HepG2 (cell line): Measurements from ENCODE around the gene NAIF1. TPM values are rescaled to one million over a fixed set of nuclear protein-coding genes. Genes with fewer than 3 reads are reported as not detected.

Experiments used
- CREB1 ChIP-seq, 2 experiments: fragments of 450-650 bp in 1 of 2; IDR thresholded peaks; 2 replicates each; pipeline ENCODE4 v1.6.1; 2016 to 2017; ENCODE audit warnings: control low read depth in 1 of 2, mild to moderate bottlenecking in 1 of 2, missing compliant biosample characterization in 1 of 2, missing genetic modification characterization in 1 of 2
- FOXP4 ChIP-seq: sonication (generic); formaldehyde crosslinking; IDR thresholded peaks from 2 replicates; pipeline ENCODE4 v1.4.0; 2020; ENCODE audit warnings: missing genetic modification reagents
- GATAD1 ChIP-seq: IDR thresholded peaks from 2 replicates; pipeline ENCODE4 v1.6.1; 2016; ENCODE audit warnings: missing genetic modification reagents, missing compliant biosample characterization
- HNRNPL ChIP-seq: fragments of 200-400 bp; formaldehyde crosslinking; IDR thresholded peaks from 2 replicates; pipeline ENCODE4 v1.6.1; 2017; ENCODE audit warnings: mild to moderate bottlenecking, low read depth, low read length
- KDM5B ChIP-seq: sonication (generic); formaldehyde crosslinking; IDR thresholded peaks from 2 replicates; pipeline ENCODE4 v1.4.0; 2020; ENCODE audit warnings: missing genetic modification reagents, mild to moderate bottlenecking, borderline replicate concordance
- MTF1 ChIP-seq: sonication (generic); formaldehyde crosslinking; IDR thresholded peaks from 2 replicates; pipeline ENCODE4 v1.5.0; 2020; ENCODE audit warnings: missing genetic modification reagents
- MYNN ChIP-seq: sonication (generic); formaldehyde crosslinking; IDR thresholded peaks from 2 replicates; pipeline ENCODE4 v1.4.0; 2020; ENCODE audit warnings: mild to moderate bottlenecking, low read depth, missing genetic modification reagents
- NFIC ChIP-seq: IDR thresholded peaks from 2 replicates; pipeline ENCODE4 v1.6.1; 2012; ENCODE audit warnings: mild to moderate bottlenecking, low read length, inconsistent platforms
- NR2C2 ChIP-seq: sonication (generic); formaldehyde crosslinking; IDR thresholded peaks from 2 replicates; pipeline ENCODE4 v1.4.0; 2020; ENCODE audit warnings: missing genetic modification reagents, mild to moderate bottlenecking, moderate library complexity, borderline replicate concordance
- RXRA ChIP-seq: sonication (generic); formaldehyde crosslinking; IDR thresholded peaks from 2 replicates; pipeline ENCODE4 v1.5.1; 2020; ENCODE audit warnings: missing genetic modification reagents
- SIN3B ChIP-seq: fragments of 150-350 bp; IDR thresholded peaks from 2 replicates; pipeline ENCODE4 v1.6.1; 2014; ENCODE audit warnings: low read length
- SRSF1 ChIP-seq: fragments of 200-400 bp; formaldehyde crosslinking; optimal IDR thresholded peaks from 2 replicates; pipeline ENCODE3; 2017; ENCODE audit warnings: mild to moderate bottlenecking, low read depth, low read length, moderate library complexity
- ZNF20 ChIP-seq: sonication (generic); formaldehyde crosslinking; IDR thresholded peaks from 2 replicates; pipeline ENCODE4 v1.4.0; 2020; ENCODE audit warnings: mild to moderate bottlenecking, moderate library complexity, missing genetic modification reagents
- ZNF207 ChIP-seq: fragments of 450-650 bp; IDR thresholded peaks from 2 replicates; pipeline ENCODE4 v1.6.1; 2016; ENCODE audit warnings: antibody characterized with exemption, borderline replicate concordance
- ZNF333 ChIP-seq: sonication (generic); formaldehyde crosslinking; IDR thresholded peaks from 2 replicates; pipeline ENCODE4 v1.4.0; 2020; ENCODE audit warnings: mild to moderate bottlenecking, missing genetic modification reagents, borderline replicate concordance
- ZNF337 ChIP-seq: sonication (generic); formaldehyde crosslinking; IDR thresholded peaks from 2 replicates; pipeline ENCODE4 v1.5.1; 2020; ENCODE audit warnings: missing genetic modification reagents, low read depth, mild to moderate bottlenecking, borderline replicate concordance
- ZNF34 ChIP-seq: sonication (generic); formaldehyde crosslinking; IDR thresholded peaks from 2 replicates; pipeline ENCODE4 v1.4.0; 2020; ENCODE audit warnings: mild to moderate bottlenecking, missing genetic modification reagents, borderline replicate concordance
- ZNF468 ChIP-seq: sonication (generic); formaldehyde crosslinking; IDR thresholded peaks from 2 replicates; pipeline ENCODE4 v1.8.0; 2022; ENCODE audit warnings: mild to moderate bottlenecking, moderate library complexity, missing genetic modification reagents
- ZNF549 ChIP-seq: sonication (generic); formaldehyde crosslinking; IDR thresholded peaks from 2 replicates; pipeline ENCODE4 v1.5.0; 2020; ENCODE audit warnings: missing genetic modification reagents
- ZNF572 ChIP-seq: sonication (generic); formaldehyde crosslinking; IDR thresholded peaks from 2 replicates; pipeline ENCODE4 v1.5.1; 2020; ENCODE audit warnings: mild to moderate bottlenecking, missing genetic modification reagents
- ZNF589 ChIP-seq: sonication (generic); formaldehyde crosslinking; conservative IDR thresholded peaks from 2 replicates; pipeline ENCODE4 v1.8.0; 2022; ENCODE audit warnings: mild to moderate bottlenecking, moderate library complexity, missing genetic modification reagents
- ZNF629 ChIP-seq: sonication (generic); formaldehyde crosslinking; conservative IDR thresholded peaks from 2 replicates; pipeline ENCODE4 v1.5.0; 2020; ENCODE audit warnings: missing genetic modification reagents
- ZNF7 ChIP-seq: IDR thresholded peaks from 2 replicates; pipeline ENCODE4 v1.6.1; 2016; ENCODE audit warnings: missing biosample characterization, missing genetic modification reagents
- ZNF766 ChIP-seq: sonication (generic); formaldehyde crosslinking; IDR thresholded peaks from 2 replicates; pipeline ENCODE4 v1.5.0; 2020; ENCODE audit warnings: missing genetic modification reagents, borderline replicate concordance
- polyA plus RNA-seq, 8 experiments: library from polyadenylated mRNA; depleted of rRNA in 3 of 8; stranded (reverse) in 7 of 8; unstranded in 1 of 8; fragments of >200 nt; fragmentation: Illumina TruSeq in 4 of 8; extraction: Trizol in 4 of 8; gene quantifications; 2 replicates each; pipeline versions ENCODE4 v1.2.1 to v1.2.3, GENCODE V29; 2011 to 2016; ENCODE audit warnings: low read depth in 4 of 8, missing spikeins in 1 of 8, mixed read lengths in 1 of 8; ENCODE audit not compliant: insufficient read depth in 1 of 8
- total RNA-seq, 5 experiments: library from RNA; depleted of rRNA; stranded (reverse); fragments of >200 nt; fragmentation: Illumina TruSeq; extraction: Trizol; gene quantifications; 2 replicates each; pipeline ENCODE4 v1.2.3, GENCODE V29; 2016; ENCODE audit warnings: low read depth in 1 of 5
- TF ChIP-seq, protein P1 (sequence below): sonication (generic); formaldehyde crosslinking; conservative IDR thresholded peaks from 2 replicates; pipeline ENCODE4 v1.4.0; 2020; ENCODE audit warnings: missing genetic modification reagents
- TF ChIP-seq, protein P2 (sequence below): IDR thresholded peaks from 2 replicates; pipeline ENCODE4 v1.6.1; 2012; ENCODE audit warnings: low read depth, low read length, improper control_type of control experiment

Gene NAIF1
- total and polyA plus RNA-seq, 2 of the 13 experiments (the other 11 are each of a cell fraction or from before 2014, with no cell fraction given): 6.0 to 6.9 TPM

GRCh38 chr9:128067645-128068385, 695 bp upstream of the NAIF1 start, which contains the start of gene SLC25A25 (continued):
- TF ChIP-seq FOXP4 (CRISPR knock-in tag) (no peak; the same call in 1 of the 2 replicates), ZNF468 (CRISPR knock-in tag) (no peak), ZNF333 (CRISPR knock-in tag) (no peak), ZNF766 (CRISPR knock-in tag) (no peak), NFIC (no peak), ZNF20 (CRISPR knock-in tag) (no peak), ZNF549 (CRISPR knock-in tag) (no peak), ZNF629 (CRISPR knock-in tag) (no peak), CREB1 (IDR thresholded peaks at IDR 0.05) (peak; percentile 58; the same call in 1 of the 2 replicates), CREB1 (CRISPR knock-in tag; IDR thresholded peaks at IDR 0.05) (peak; percentile 65; the same call in 1 of the 2 replicates), ZNF34 (no peak), KDM5B (CRISPR knock-in tag) (no peak), MTF1 (no peak), GATAD1 (CRISPR knock-in tag) (no peak), SRSF1 (no peak), ZNF337 (CRISPR knock-in tag) (no peak), NR2C2 (CRISPR knock-in tag) (no peak), ZNF7 (CRISPR knock-in tag) (no peak), RXRA (no peak), ZNF207 (no peak), HNRNPL (no peak), ZNF589 (CRISPR knock-in tag) (no peak), MYNN (CRISPR knock-in tag) (no peak), ZNF572 (no peak), SIN3B (0 out of 2 replicates have a peak, but pooled peaks have one; percentile 4)
- TF ChIP-seq, protein P1, sequence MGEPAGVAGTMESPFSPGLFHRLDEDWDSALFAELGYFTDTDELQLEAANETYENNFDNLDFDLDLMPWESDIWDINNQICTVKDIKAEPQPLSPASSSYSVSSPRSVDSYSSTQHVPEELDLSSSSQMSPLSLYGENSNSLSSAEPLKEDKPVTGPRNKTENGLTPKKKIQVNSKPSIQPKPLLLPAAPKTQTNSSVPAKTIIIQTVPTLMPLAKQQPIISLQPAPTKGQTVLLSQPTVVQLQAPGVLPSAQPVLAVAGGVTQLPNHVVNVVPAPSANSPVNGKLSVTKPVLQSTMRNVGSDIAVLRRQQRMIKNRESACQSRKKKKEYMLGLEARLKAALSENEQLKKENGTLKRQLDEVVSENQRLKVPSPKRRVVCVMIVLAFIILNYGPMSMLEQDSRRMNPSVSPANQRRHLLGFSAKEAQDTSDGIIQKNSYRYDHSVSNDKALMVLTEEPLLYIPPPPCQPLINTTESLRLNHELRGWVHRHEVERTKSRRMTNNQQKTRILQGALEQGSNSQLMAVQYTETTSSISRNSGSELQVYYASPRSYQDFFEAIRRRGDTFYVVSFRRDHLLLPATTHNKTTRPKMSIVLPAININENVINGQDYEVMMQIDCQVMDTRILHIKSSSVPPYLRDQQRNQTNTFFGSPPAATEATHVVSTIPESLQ (CRISPR knock-in tag): no peak
- TF ChIP-seq, protein P2, sequence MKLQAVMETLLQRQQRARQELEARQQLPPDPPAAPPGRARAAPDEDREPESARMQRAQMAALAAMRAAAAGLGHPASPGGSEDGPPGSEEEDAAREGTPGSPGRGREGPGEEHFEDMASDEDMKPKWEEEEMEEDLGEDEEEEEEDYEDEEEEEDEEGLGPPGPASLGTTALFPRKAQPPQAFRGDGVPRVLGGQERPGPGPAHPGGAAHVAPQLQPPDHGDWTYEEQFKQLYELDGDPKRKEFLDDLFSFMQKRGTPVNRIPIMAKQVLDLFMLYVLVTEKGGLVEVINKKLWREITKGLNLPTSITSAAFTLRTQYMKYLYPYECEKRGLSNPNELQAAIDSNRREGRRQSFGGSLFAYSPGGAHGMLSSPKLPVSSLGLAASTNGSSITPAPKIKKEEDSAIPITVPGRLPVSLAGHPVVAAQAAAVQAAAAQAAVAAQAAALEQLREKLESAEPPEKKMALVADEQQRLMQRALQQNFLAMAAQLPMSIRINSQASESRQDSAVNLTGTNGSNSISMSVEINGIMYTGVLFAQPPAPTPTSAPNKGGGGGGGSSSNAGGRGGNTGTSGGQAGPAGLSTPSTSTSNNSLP: no peak
